DOHH2 (cell line): Measurements from ENCODE around the gene SC5D.

Experiments
- H3F3A ChIP-seq: fragments of 200-600 bp; sonication (generic), shearing (Covaris generic); 2 replicates; pipeline ENCODE4 v1.6.0; 2016; ENCODE audit warnings: antibody characterized with exemption, mild to moderate bottlenecking; ENCODE audit not compliant: control insufficient read depth, insufficient read depth
- H3K27ac ChIP-seq: fragments of 200-600 bp; sonication (generic); 2 replicates; pipeline ENCODE4 v1.5.1; 2014; ENCODE audit warnings: low read depth, mild to moderate bottlenecking, low read length, moderate library complexity
- H3K27me3 ChIP-seq: fragments of 200-600 bp; sonication (generic); 2 replicates; pipeline ENCODE4 v1.6.1; 2014; ENCODE audit warnings: mild to moderate bottlenecking, low read length, mixed read lengths; ENCODE audit not compliant: control insufficient read depth
- H3K36me3 ChIP-seq: fragments of 200-600 bp; sonication (generic); 2 replicates; pipeline ENCODE4 v1.6.1; 2014; ENCODE audit warnings: mild to moderate bottlenecking, low read length, moderate library complexity, mixed read lengths; ENCODE audit not compliant: control insufficient read depth
- H3K4me1 ChIP-seq: fragments of 200-600 bp; sonication (generic); 2 replicates; pipeline ENCODE4 v1.6.1; 2014; ENCODE audit warnings: mild to moderate bottlenecking, low read length, mixed read lengths; ENCODE audit not compliant: control insufficient read depth
- H3K4me2 ChIP-seq: fragments of 200-600 bp; sonication (generic); 2 replicates; pipeline ENCODE4 v1.6.0; 2014; ENCODE audit warnings: mild to moderate bottlenecking, low read length, moderate library complexity
- H3K4me3 ChIP-seq: fragments of 200-600 bp; sonication (generic); 2 replicates; pipeline ENCODE4 v1.5.1; 2014; ENCODE audit warnings: mild to moderate bottlenecking, low read length, mixed read lengths
- H3K79me2 ChIP-seq: fragments of 200-600 bp; sonication (generic); 2 replicates; pipeline ENCODE4 v1.6.1; 2014; ENCODE audit warnings: mild to moderate bottlenecking, low read length, mixed read lengths; ENCODE audit not compliant: control insufficient read depth
- H3K9me2 ChIP-seq: fragments of 200-600 bp; sonication (generic); replicated peaks from 2 replicates; pipeline ENCODE4 v1.6.1; 2014; ENCODE audit warnings: mild to moderate bottlenecking, low read length, mixed read lengths; ENCODE audit not compliant: control insufficient read depth
- H3K9me3 ChIP-seq: fragments of 200-600 bp; sonication (generic); 2 replicates; pipeline ENCODE4 v1.6.1; 2014; ENCODE audit warnings: antibody characterized with exemption, low read length, mixed read lengths; ENCODE audit not compliant: control insufficient read depth, insufficient read depth
- H4K20me1 ChIP-seq: fragments of 200-600 bp; sonication (generic); 2 replicates; pipeline ENCODE4 v1.6.0; 2014; ENCODE audit warnings: low read depth, mild to moderate bottlenecking, antibody characterized with exemption, low read length, moderate library complexity; ENCODE audit not compliant: control insufficient read depth, insufficient read depth
- CTCF ChIP-seq: fragments of 200-600 bp; sonication (generic); IDR thresholded peaks from one replicate; pipeline ENCODE4 v1.5.1; 2014; ENCODE audit warnings: antibody characterized with exemption, mild to moderate bottlenecking, low read depth, low read length; ENCODE audit not compliant: poor library complexity, severe bottlenecking
- EZH2phosphoT487 ChIP-seq: fragments of 200-600 bp; sonication (generic); IDR thresholded peaks from 2 replicates; pipeline ENCODE4 v1.6.1; 2017; ENCODE audit warnings: borderline replicate concordance, mild to moderate bottlenecking, antibody characterized with exemption, low read length, moderate library complexity, mixed read lengths

The SC5D gene

GRCh38 chr11:121336279-121336937, 43.8 kb downstream of the SC5D start:
- H3K4me3 ChIP-seq, result no peak overlapping the region
- no peaks in the 10 kb centered on the region for H3F3A ChIP-seq
- no peak overlapping the region for H3K27ac ChIP-seq
- peaks cover 69% of the 10 kb centered on the region for H3K4me1 ChIP-seq
- H3K4me2 ChIP-seq, result no peak overlapping the region
- no peak for TF ChIP-seq EZH2phosphoT487
- TF ChIP-seq CTCF, result no peak
- H3K9me2 ChIP-seq, result no peaks in the 10 kb centered on the region
- H3K36me3 ChIP-seq, result no peaks in the 10 kb centered on the region
- H3K9me3 ChIP-seq, result no peaks in the 10 kb centered on the region
- no peaks in the 10 kb centered on the region for H3K79me2 ChIP-seq
- H4K20me1 ChIP-seq, result no peaks in the 10 kb centered on the region
- no peaks in the 10 kb centered on the region for H3K27me3 ChIP-seq

GRCh38 chr11:121337078-121337477, 44.5 kb downstream of the SC5D start:
- TF ChIP-seq CTCF (no peak), EZH2phosphoT487 (no peak)
- no peaks in the 10 kb centered on the region for H4K20me1 ChIP-seq
- H3K4me3 ChIP-seq, result no peak overlapping the region

GRCh38 chr11:121337740-121338272, 45.2 kb downstream of the SC5D start:
- no peak overlapping the region; the same call in 1 of the 2 replicates for H3K4me2 ChIP-seq

More at GRCh38 chr11:121337078-121337477, 44.5 kb downstream of the SC5D start:
- Histone ChIP-seq H3K79me2 (no peaks in the 10 kb centered on the region), H3K36me3 (no peaks in the 10 kb centered on the region), H3K27me3 (no peaks in the 10 kb centered on the region), H3F3A (no peaks in the 10 kb centered on the region), H3K9me3 (no peaks in the 10 kb centered on the region), H3K9me2 (no peaks in the 10 kb centered on the region), H3K4me1 (peaks cover 76% of the 10 kb centered on the region), H3K27ac (no peak overlapping the region), H3K4me2 (no peak overlapping the region)

More at GRCh38 chr11:121337740-121338272, 45.2 kb downstream of the SC5D start:
- H3K27me3 ChIP-seq, result no peaks in the 10 kb centered on the region
- no peak overlapping the region for H3K27ac ChIP-seq
- no peak overlapping the region for H3K4me3 ChIP-seq
- no peaks in the 10 kb centered on the region for H3F3A ChIP-seq
- TF ChIP-seq EZH2phosphoT487, result no peak
- TF ChIP-seq CTCF, result no peak
- no peaks in the 10 kb centered on the region for H3K9me3 ChIP-seq
- no peaks in the 10 kb centered on the region for H3K79me2 ChIP-seq
- H3K36me3 ChIP-seq, result no peaks in the 10 kb centered on the region
- H3K9me2 ChIP-seq, result no peaks in the 10 kb centered on the region
- no peaks in the 10 kb centered on the region for H4K20me1 ChIP-seq
- H3K4me1 ChIP-seq, result peaks cover 78% of the 10 kb centered on the region
